AG04449 (cell line): ENCODE data around the gene TTC34.

ENCODE experiments used
- CTCF ChIA-PET: fragments of 350-600 bp; formaldehyde crosslinking; extraction: SDS; loops from one replicate; lab custom pipeline; 2021; ENCODE audit warnings: antibody characterized with exemption; lab: Yijun Ruan, JAX
- POLR2A ChIA-PET: fragments of 400-600, 350-600 bp; formaldehyde crosslinking; extraction: SDS; loops from one replicate; lab custom pipeline; 2020; ENCODE audit warnings: antibody characterized with exemption, inconsistent platforms; lab: Yijun Ruan, JAX
- DNase-seq: peaks from one replicate; pipeline ENCODE4 v3.0.0-alpha.2; 2010; ENCODE audit warnings: low read depth, low spot score
- H3K4me3 ChIP-seq: 2 replicates; pipeline ENCODE4 v1.5.1; 2011; ENCODE audit warnings: low read depth, mild to moderate bottlenecking, control low read depth, low read length
- CTCF ChIP-seq: IDR thresholded peaks from one replicate; pipeline ENCODE4 v1.5.1; 2011; ENCODE audit warnings: mild to moderate bottlenecking, moderate library complexity, low read length, control low read depth, inconsistent platforms; ENCODE audit not compliant: insufficient read depth; ENCODE audit errors: missing control alignments

Gene TTC34

GRCh38 chr1:2834146-2834475, 32.6 kb upstream of the TTC34 start:
- no peak for TF ChIP-seq CTCF
- no peak overlapping the region for H3K4me3 ChIP-seq
- ChIA-PET POLR2A (no interaction called here), CTCF (no interaction called here)
- DNase-seq: no peak

DNA sequence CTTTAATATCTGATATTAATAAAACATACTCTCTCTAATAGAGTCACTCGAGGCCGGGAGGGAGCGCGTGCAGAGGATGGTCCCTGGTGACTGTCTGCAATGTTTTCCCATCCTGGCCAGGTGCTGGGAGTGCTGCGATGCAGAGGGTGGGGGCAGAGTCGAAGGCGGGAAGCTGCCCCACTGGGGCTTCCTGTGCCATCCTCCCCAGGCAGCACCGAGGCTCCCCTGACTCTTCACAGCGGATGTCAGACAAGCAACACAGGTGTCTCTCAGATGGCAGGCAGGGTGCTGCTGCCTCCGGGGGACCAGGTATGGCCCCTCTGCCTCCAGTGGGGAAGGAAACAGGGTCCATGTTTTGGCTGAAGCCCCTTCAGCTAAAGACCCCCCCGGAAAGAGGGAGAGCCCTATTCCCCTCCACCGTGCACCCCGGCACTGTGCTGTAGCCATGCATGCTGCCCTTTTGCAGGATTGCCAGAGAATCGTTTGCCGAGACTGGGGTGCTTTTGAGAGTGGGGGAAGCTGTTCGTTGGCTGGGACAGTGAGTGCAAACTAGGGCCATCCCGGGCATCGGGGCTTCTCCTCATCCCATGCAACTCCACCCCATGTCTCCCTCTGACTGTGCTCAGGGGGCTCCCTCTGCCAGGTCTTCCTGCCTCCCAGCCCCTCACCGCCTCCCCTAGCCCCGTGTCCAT, 32.1 kb upstream of the TTC34 start:
- DNase-seq: no peak
- POLR2A ChIA-PET: no interaction called here
- no peak for TF ChIP-seq CTCF
- H3K4me3 ChIP-seq: no peak overlapping the region
- CTCF ChIA-PET: no interaction called here

GRCh38 chr1:2832506-2833453, 31.3 kb upstream of the TTC34 start:
- POLR2A ChIA-PET: no interaction called here
- no peak for TF ChIP-seq CTCF
- no peak overlapping the region for H3K4me3 ChIP-seq
- no peak for DNase-seq
- CTCF ChIA-PET: no interaction called here

DNA sequence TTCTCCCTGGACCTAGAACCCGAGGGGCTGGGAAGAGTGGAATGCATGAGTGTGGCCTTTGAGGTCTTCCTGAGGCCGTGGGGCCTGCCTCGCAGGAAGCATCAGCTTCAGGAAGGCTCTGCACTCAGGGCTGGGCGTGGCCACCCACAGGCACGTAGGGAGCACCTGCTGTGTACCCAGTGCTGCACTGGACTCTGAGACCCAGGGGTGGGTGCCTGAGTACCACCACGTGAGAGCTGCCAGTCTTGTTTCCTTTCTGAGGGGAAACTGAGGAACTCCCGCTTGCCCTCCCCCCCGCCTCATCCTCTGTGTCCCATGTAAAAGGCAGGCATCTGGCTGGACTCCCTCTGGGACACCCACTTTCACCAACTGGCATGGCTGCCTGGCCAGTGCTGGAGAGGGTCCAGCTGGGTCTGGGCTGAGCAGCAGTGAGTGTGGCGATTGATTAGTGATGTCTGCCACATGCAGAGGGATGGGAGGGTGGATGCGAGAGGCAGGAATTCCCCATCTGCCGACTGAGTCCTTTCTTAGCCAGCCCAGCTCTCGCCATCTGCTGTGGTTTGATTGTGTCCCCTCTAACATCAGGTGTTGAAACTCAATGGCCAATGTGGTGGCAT, 30.2 kb upstream of the TTC34 start:
- DNase-seq: no peak
- TF ChIP-seq CTCF: no peak
- H3K4me3 ChIP-seq: no peak overlapping the region
- ChIA-PET POLR2A (no interaction called here), CTCF (no interaction called here)

GRCh38 chr1:2830761-2831425, 29.4 kb upstream of the TTC34 start:
- no peak for DNase-seq
- ChIA-PET CTCF (no interaction called here), POLR2A (no interaction called here)
- no peak overlapping the region for H3K4me3 ChIP-seq
- TF ChIP-seq CTCF: no peak
